Activated CD4-positive, alpha-beta T cell treated with anti-CD3 and anti-CD28 coated beads, Interleukin-2, amount 50 U/mL, for 16 hours (primary cell): ENCODE measurements around the gene KRT1.

Experiments
- DNase-seq: peaks from one replicate; pipeline ENCODE4 v3.0.0-alpha.2; 2020

Gene KRT1

DNA sequence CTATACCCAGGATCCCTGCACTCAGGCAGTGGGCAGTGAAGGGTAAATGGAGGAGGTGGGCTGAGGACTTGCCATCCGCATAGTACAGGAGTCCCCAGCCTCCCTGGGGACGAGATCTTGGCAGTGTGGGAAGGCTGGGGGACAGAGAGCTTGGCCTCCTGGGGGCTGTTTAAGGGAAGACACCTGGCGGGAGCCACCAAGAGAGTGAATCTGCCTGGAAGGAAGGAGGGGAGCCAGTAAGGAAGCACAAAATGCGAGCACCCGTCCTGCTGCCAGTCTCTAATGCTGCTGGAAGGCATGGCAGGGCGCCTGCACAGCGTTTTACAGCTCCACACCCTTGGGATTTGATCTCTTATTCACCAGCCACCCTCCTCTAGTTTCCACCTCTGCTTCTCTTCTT, 20.8 kb downstream of the KRT1 start:
- no peak for DNase-seq

DNA sequence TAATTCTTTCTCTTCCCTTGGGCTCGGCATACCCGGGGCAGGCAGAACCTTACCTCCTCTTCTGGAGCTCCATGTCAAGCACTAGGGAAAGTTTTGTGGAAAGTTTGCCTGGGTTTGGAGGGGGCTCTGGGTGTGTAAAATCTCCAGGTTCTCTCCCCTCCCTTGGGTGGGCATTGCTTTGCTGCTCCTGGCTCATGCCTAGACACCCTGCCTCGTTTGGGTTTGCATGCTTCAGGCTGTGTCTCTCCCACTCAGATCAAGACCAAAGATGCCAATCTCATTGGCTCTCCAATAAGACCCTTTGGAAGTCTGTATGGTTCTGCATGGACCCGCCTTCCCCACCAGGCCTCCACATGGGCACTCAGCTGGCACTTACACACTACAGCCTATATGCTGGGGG, 22.0 kb downstream of the KRT1 start:
- no peak for DNase-seq

GRCh38 chr12:52657250-52657902, 22.8 kb downstream of the KRT1 start:
- no peak for DNase-seq

- no peak for DNase-seq
These were observed 23.6 kb downstream of the KRT1 start for GRCh38 chr12:52656616-52657015.

- no peak for DNase-seq
These were observed 24.5 kb downstream of the KRT1 start for GRCh38 chr12:52655720-52656124.

DNA sequence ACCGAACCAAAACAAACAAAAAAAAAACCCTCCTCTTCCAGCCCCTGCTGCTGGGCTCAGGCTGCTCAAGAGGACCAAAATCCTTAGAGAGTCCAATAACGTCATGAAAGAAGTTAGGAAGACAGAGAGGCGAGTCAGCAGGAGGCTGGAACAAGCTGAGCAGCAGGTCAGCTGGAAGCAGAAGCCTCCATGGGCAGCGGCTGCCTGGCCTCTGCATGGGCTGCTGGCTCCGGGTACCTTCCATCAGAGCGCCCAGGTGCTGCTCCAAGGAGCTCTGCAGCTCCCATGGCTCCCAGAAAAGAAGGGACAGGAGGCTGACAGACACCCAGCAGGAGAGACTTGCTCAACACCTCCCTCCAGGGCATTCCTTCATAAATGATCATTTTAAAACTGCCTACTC, 25.0 kb downstream of the KRT1 start:
- no peak for DNase-seq

DNA sequence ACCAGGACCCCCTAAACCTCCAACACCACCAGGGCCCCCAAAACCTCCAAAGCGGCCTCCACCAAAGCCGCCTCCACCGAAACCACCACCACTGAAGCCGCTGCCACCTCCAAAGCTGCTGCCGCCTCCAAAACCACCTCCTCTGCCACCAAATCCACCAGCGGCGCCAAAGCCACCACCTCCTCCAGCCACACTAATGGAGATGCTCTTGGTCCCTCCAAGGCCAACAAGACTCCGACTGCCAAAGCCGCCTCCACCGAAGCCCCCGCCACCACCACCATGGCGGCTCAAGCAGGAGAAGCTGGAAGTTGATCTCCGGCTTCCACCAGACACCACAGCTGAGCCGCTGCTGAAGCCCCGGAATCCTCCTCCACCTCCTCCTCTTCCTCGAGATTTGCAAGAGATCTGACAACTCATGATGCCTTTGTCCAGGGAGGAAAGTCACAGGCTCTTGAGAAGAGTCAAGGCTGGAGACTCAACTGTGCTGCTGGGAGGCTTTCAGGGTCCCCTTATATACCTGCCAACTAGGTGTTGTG, 28.4 kb downstream of the KRT1 start, which contains the start of gene KRT2:
TSS of gene KRT2 (minus strand) at position 486 of the 536 bp plus-strand sequence. CDS start at position 417, 69 bp downstream.
- DNase-seq = no peak

GRCh38 chr12:52650520-52651081, 29.6 kb downstream of the KRT1 start:
- no peak for DNase-seq

GRCh38 chr12:52649066-52649465, 31.1 kb downstream of the KRT1 start:
- DNase-seq = no peak

DNA sequence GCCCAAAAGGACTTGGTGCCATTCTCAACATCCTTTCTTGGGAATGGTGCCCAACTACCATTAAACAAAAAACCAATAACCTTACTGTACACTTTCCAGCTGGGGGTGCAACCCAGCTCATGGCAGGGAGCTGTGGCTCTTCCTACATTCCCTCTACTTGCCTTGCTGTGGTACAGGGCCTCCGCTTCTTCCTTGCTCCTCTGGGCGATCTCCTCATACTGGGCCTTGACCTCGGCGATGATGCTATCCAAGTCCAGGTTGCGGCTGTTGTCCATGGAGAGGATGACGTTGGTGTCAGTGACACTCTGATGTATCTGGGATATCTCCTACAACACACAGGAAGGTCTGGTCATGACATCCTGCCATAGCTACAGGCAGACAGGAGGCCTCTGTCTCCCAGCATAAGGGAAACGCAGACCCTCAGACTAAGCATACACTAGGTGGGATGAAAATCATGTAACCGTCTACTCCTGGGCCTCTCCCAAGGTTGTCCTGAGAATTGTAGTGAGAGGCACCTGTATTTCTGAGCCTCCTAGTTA, 32.1 kb downstream of the KRT1 start:
- DNase-seq = no peak

DNA sequence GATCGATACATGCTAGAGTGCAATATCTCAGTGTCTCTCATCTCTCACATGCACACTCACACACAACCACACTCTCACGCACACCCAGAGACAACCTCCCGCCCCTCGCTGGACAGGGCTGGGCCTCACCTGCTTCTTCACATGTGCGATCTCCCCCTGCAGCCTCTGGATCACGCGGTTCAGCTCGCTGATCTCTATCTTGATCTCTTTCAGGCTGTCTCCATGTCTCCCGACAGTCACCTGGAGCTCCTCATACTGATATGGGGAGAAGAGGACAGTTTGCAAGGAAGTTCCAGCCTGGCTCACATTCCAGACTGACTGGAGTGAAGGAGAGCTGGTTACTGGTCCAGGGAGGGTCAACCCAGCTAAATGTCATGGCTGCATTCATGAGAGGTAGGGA, 32.6 kb downstream of the KRT1 start:
- DNase-seq = no peak

GRCh38 chr12:52646613-52647012, 33.6 kb downstream of the KRT1 start:
- no peak for DNase-seq

DNA sequence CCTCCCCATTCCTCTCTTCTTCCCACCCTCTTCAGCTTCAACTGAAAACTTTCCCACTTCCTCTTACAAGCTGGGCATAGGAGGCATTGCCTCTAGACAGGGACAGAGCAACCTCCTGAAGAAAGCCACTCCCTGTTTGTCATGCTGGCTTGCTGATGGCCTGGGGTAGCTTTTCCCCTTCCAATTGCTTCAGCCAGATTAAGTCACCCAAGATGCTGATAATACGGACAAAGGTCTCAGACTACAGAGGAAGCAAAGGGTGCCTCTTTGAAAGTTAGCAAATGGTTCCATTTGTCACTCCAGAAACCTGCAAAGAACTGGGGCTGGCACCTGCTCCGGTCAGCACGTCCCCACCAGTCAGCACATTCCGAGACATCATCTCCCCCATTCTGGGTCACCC, 34.2 kb downstream of the KRT1 start:
- DNase-seq = no peak

- DNase-seq = peak; percentile 18
These were observed 35.0 kb downstream of the KRT1 start for GRCh38 chr12:52645120-52645761.

- DNase-seq = no peak
These were observed 36.2 kb downstream of the KRT1 start for GRCh38 chr12:52644078-52644415.

DNA sequence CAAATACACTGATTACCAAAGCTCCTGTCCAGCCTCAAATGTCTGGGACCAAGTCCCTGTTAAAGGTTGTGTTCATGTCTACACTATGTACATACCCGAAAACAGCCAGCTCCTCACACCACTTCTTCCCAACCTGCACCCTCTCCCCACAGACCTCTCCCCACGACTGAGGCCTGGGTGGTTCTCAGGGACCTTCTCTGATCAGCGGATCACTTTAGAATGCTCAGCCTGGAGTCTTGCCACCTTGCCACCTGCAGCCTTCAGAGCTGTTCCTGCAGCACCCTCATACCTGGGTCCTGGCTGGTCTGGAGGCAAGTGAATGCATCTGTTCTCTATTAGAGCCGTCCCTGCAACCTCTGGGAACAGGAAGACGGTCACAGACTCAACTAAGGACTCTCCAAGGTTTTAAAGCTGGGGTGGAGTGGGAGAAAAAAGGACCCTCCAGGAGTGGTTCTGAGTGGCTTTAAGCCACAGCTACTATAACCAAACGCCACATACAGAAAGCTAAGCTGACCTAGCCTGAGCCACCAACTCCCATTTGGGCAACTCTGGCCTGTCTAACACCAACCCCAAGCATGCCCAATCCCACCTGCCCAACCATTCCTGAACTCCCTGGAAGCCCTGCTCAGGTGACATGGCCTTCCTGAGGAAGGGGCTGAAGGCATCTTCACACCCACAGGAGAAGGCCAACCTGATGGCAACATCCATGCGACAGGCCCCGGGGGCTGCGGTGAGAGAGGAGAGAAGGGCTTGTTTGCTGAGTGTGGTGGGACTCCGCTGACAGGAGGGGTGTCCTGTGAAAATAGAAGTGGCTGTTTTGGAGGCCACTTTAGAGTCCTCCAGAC, 36.8 kb downstream of the KRT1 start:
- no peak for DNase-seq

DNA sequence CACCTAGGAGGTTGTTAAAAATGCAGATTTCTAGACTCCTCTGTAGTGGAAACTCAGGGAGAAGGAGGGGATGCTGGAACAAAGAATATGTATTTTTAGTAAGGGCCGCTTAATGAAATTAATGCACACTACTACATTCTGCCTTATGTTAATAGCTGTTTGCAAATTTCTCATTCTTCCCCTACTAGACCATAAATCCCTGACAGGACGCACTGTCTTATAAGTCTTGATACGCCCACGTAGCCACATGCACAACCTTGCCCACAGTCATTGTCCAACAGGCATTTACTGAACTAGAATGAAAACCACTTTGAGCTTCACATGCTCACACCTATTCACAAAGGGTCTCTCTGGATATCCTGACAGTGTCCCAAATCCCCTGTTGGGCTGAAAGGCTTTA, 38.7 kb downstream of the KRT1 start:
- no peak for DNase-seq

DNA sequence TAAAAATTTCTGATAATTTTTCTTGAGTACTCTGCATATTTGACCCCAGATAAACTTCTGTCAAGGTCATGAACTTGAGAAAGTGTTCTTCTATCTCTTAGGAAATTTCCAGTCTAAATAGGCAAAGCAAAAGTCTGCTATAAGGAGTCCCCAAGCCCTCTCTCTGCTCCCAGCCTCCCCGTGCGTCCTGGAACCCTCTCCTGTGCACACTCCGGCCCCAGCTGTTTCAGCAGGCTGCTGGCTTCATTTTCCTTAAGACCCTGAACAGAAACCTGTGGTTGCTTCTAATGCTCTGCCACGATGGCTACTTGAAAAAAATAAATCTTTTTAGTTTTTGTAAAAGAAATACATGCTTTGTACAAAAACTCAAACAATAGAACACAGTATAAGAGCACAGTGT, 42.9 kb downstream of the KRT1 start:
- DNase-seq = no peak

DNA sequence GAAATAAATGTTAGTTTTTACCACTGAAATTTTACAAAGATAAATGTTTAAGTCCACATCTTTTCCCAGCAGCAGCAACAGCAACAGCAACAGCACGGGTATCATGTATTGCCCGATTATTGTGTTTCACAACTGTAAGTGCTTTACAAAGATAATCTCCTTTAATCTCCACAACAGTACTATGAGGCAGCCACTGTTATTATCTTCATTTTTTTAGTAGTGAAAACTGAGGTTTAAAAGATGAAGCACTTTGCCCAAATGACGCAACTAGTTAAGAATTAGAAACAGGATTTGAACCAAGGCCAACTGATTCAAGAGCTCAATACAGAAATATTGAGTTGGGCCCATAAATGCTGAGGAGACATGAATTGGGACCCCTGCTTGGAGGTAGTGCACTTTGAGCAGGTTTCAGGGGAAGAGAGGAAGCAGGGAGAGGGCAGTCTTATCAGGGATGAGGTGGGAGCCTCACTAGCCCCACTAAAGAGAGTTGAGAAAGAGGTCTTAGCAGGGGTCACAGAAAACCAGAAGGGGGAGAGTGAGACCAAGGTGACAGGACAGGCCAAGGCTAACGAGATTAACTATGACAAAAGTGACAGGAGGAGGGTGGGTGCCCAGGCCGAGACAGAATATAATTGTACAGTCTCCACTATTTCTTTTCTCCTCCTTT, 43.5 kb downstream of the KRT1 start:
- no peak for DNase-seq

DNA sequence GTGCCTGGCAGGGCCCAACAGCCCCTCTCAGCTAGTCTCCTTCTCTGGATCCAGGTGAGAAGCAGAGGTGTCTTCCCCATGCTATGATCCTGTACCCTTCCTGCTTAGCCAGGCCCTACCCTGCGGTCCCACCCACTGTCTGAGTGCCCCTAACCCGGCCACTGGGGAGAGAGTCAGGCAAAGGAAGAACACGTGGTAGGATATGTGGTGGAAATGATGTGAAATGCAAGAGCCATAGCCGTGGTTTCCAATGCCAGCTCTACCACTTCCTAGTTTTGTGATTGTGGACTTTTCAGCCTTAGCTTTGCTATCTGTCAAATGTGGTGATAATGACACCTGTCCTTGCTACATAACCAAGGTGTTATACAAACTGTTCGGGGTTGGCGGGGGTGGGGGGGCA, 44.0 kb downstream of the KRT1 start:
- no peak for DNase-seq

GRCh38 chr12:52634266-52635056, 45.7 kb downstream of the KRT1 start:
- DNase-seq = no peak

- DNase-seq = no peak
These were observed 46.8 kb downstream of the KRT1 start for GRCh38 chr12:52633383-52633782.
